Muscle of back (tissue), 13 donors: ENCODE measurements around the gene XPA. TPM values are rescaled to one million over a fixed set of nuclear protein-coding genes. Genes with fewer than 3 reads are reported as not detected.
"Not testable (repeated sequence)": the region's sequence is repeated elsewhere in the genome, so short reads cannot be mapped to it uniquely, and the experiment has no call there.

ENCODE experiments used
- DNase-seq, 3 donors: peaks; one replicate each; pipeline versions ENCODE4 v3.0.0 to v3.0.0-alpha.2; 2013
- long read RNA-seq, 9 donors: transcript quantifications; one replicate each; lab custom pipeline, GENCODE V29; 2026
- polyA plus RNA-seq, 10 donors: library from polyadenylated mRNA; unstranded; fragments of 120-200 nt; gene quantifications; one replicate each; pipeline ENCODE4 v1.2.1, GENCODE V29; 2013; ENCODE audit not compliant: insufficient read length in 10 of 10

XPA gene
- 10 to 100 TPM; 16.5 to 26.7 (median 20.1) TPM for polyA plus RNA-seq
- long read RNA-seq, donor 1, transcript XPA-201 (6 exons, 1,417 nt) = major isoform, 8 of 8 reads
- long read RNA-seq, donor 1, partial matches to known transcripts = 0 of 8 reads
- long read RNA-seq, donor 1, other reads (novel, unspliced or antisense) = 0 of 8 reads
- long read RNA-seq, donor 2 = 0 reads
- long read RNA-seq, donor 3 = 0 reads
- long read RNA-seq, donor 4, transcript XPA-201 (6 exons, 1,417 nt) = major isoform, 10 of 11 reads
- long read RNA-seq, donor 4, partial matches to known transcripts = 0 of 11 reads
- long read RNA-seq, donor 4, other reads (novel, unspliced or antisense) = 0 of 11 reads
- long read RNA-seq, donor 5, transcript XPA-201 (6 exons, 1,417 nt) = major isoform, 5 of 5 reads
- long read RNA-seq, donor 5, partial matches to known transcripts = 0 of 5 reads
- long read RNA-seq, donor 5, other reads (novel, unspliced or antisense) = 0 of 5 reads
- long read RNA-seq, donor 6, partial matches to known transcripts = 0 of 3 reads
- long read RNA-seq, donor 6, other reads (novel, unspliced or antisense) = 0 of 3 reads
- long read RNA-seq, donor 7, transcript XPA-201 (6 exons, 1,417 nt) = major isoform, 5 of 5 reads
- long read RNA-seq, donor 7, partial matches to known transcripts = 0 of 5 reads
- long read RNA-seq, donor 7, other reads (novel, unspliced or antisense) = 0 of 5 reads
- long read RNA-seq, donor 8, transcript XPA-201 (6 exons, 1,417 nt) = major isoform, 7 of 7 reads
- long read RNA-seq, donor 8, partial matches to known transcripts = 0 of 7 reads
- long read RNA-seq, donor 8, other reads (novel, unspliced or antisense) = 0 of 7 reads
- long read RNA-seq, donor 9 = 0 reads

- peak; percentile 95 to 99 (median 97) for DNase-seq
Observed at GRCh38 chr9:97696803-97697601, at the start of gene XPA. TSS of gene XPA (minus strand) at chr9:97697340. CDS start at chr9:97697292, 48 bp downstream.

- DNase-seq = no peak
Observed at GRCh38 chr9:97744710-97745708, 47.9 kb upstream of the XPA start.

GRCh38 chr9:97744025-97744424 lies 46.9 kb upstream of the XPA start:
- not testable (repeated sequence) for DNase-seq

GRCh38 chr9:97742545-97742944 lies 45.4 kb upstream of the XPA start:
- no peak for DNase-seq

GRCh38 chr9:97741947-97742346 lies 44.8 kb upstream of the XPA start:
- DNase-seq = no peak

- DNase-seq = peak; percentile 10 to 26 (median 21)
Observed at GRCh38 chr9:97740848-97741821, 44.0 kb upstream of the XPA start.

GRCh38 chr9:97737429-97737828 lies 40.3 kb upstream of the XPA start:
- no peak for DNase-seq

- no peak for DNase-seq
Observed at GRCh38 chr9:97735070-97735600, 38.0 kb upstream of the XPA start.

- no peak for DNase-seq
Observed at GRCh38 chr9:97726716-97727115, 29.6 kb upstream of the XPA start.

- DNase-seq = no peak
Observed at GRCh38 chr9:97723819-97724218, 26.7 kb upstream of the XPA start.

- DNase-seq = no peak
Observed at GRCh38 chr9:97722331-97722730, 25.2 kb upstream of the XPA start.

- no peak for DNase-seq
Observed at GRCh38 chr9:97721396-97721795, 24.3 kb upstream of the XPA start.

GRCh38 chr9:97717866-97718265 lies 20.7 kb upstream of the XPA start:
- no peak for DNase-seq

- no peak for DNase-seq
Observed at GRCh38 chr9:97714435-97714834, 17.3 kb upstream of the XPA start.

- DNase-seq = no peak
Observed at GRCh38 chr9:97711223-97711626, 14.1 kb upstream of the XPA start.

- DNase-seq = peak; percentile 47 to 75 (median 62)
Observed at GRCh38 chr9:97710356-97711222, 13.4 kb upstream of the XPA start.

- DNase-seq = no peak
Observed at GRCh38 chr9:97706246-97706645, 9.1 kb upstream of the XPA start.

GRCh38 chr9:97705354-97705950 lies 8.3 kb upstream of the XPA start:
- no peak for DNase-seq
